NT2/D1 (cell line): ENCODE measurements around the gene UQCRQ.

ENCODE experiments used
- YY1 ChIP-seq: IDR thresholded peaks from 2 replicates; pipeline ENCODE4 v1.6.1; 2011; ENCODE audit not compliant: insufficient read length, insufficient read depth
- ZNF274 ChIP-seq: IDR thresholded peaks from 2 replicates; pipeline ENCODE4 v1.6.1; 2011; ENCODE audit warnings: mild to moderate bottlenecking, low read depth, low read length

GRCh38 chr5:132826424-132827082 is 39.9 kb upstream of the UQCRQ start:
- no peak for TF ChIP-seq YY1
- TF ChIP-seq ZNF274 = no peak
